ENCODE measurements around the gene SELENOI. TPM values are rescaled to one million over a fixed set of nuclear protein-coding genes. Genes with fewer than 3 reads are reported as not detected.

Gene SELENOI
- total RNA-seq, 1 donor: 11.6 TPM

GRCh38 chr2:26314243-26314642 lies 31.7 kb upstream of the SELENOI start:
- no peak overlapping the region for H2AFZ ChIP-seq (ENCODE audit: low read length)
- no peaks in the 10 kb centered on the region for H3K9me3 ChIP-seq (ENCODE audit: low read depth, low read length)
- TF ChIP-seq CTCF (IDR thresholded peaks at IDR 0.05; ENCODE audit: extremely low read depth, low read depth, low read length): no peak
- H3K79me2 ChIP-seq (ENCODE audit: insufficient read depth, low read length): no peaks in the 10 kb centered on the region
- H3K27ac ChIP-seq (ENCODE audit: low read depth, low read length): no peak overlapping the region
- H4K20me1 ChIP-seq (ENCODE audit: insufficient read depth, low read length): no peaks in the 10 kb centered on the region
- H3K4me3 ChIP-seq (ENCODE audit: insufficient read depth, low read length): no peak overlapping the region
- H3K27me3 ChIP-seq (ENCODE audit: insufficient read depth, low read length): peaks cover 16% of the 10 kb centered on the region
- DNase-seq (ENCODE audit: insufficient read length, low spot score, missing footprints): no peak
- no peaks in the 10 kb centered on the region for H3K36me3 ChIP-seq (ENCODE audit: insufficient read depth, low read length)
- H3K4me2 ChIP-seq (ENCODE audit: insufficient read depth, low read length): no peak overlapping the region
- no peaks in the 10 kb centered on the region for H3K4me1 ChIP-seq (ENCODE audit: insufficient read depth, low read length)

- Histone ChIP-seq H3K4me2 (ENCODE audit: insufficient read depth, low read length) (no peak overlapping the region), H3K9me3 (ENCODE audit: low read depth, low read length) (no peaks in the 10 kb centered on the region), H3K27ac (ENCODE audit: low read depth, low read length) (no peak overlapping the region), H4K20me1 (ENCODE audit: insufficient read depth, low read length) (no peaks in the 10 kb centered on the region), H3K36me3 (ENCODE audit: insufficient read depth, low read length) (no peaks in the 10 kb centered on the region), H3K79me2 (ENCODE audit: insufficient read depth, low read length) (no peaks in the 10 kb centered on the region), H3K27me3 (ENCODE audit: insufficient read depth, low read length) (peaks cover 19% of the 10 kb centered on the region), H3K4me3 (ENCODE audit: insufficient read depth, low read length) (no peak overlapping the region), H2AFZ (ENCODE audit: low read length) (no peak overlapping the region), H3K4me1 (ENCODE audit: insufficient read depth, low read length) (no peaks in the 10 kb centered on the region)
- DNase-seq (ENCODE audit: insufficient read length, low spot score, missing footprints): no peak
- peak; percentile 37 for TF ChIP-seq CTCF (IDR thresholded peaks at IDR 0.05; ENCODE audit: extremely low read depth, low read depth, low read length)
Observed at GRCh38 chr2:26316041-26316440, 29.9 kb upstream of the SELENOI start.

GRCh38 chr2:26316845-26317244 lies 29.1 kb upstream of the SELENOI start:
- H3K36me3 ChIP-seq (ENCODE audit: insufficient read depth, low read length): no peaks in the 10 kb centered on the region
- H2AFZ ChIP-seq (ENCODE audit: low read length): no peak overlapping the region
- TF ChIP-seq CTCF (IDR thresholded peaks at IDR 0.05; ENCODE audit: extremely low read depth, low read depth, low read length): no peak
- H3K79me2 ChIP-seq (ENCODE audit: insufficient read depth, low read length): no peaks in the 10 kb centered on the region
- H3K27me3 ChIP-seq (ENCODE audit: insufficient read depth, low read length): peaks cover 24% of the 10 kb centered on the region
- H3K4me2 ChIP-seq (ENCODE audit: insufficient read depth, low read length): no peak overlapping the region
- no peak overlapping the region for H3K27ac ChIP-seq (ENCODE audit: low read depth, low read length)
- H3K4me1 ChIP-seq (ENCODE audit: insufficient read depth, low read length): no peaks in the 10 kb centered on the region
- H3K9me3 ChIP-seq (ENCODE audit: low read depth, low read length): no peaks in the 10 kb centered on the region
- DNase-seq (ENCODE audit: insufficient read length, low spot score, missing footprints): no peak
- no peaks in the 10 kb centered on the region for H4K20me1 ChIP-seq (ENCODE audit: insufficient read depth, low read length)
- H3K4me3 ChIP-seq (ENCODE audit: insufficient read depth, low read length): no peak overlapping the region

GRCh38 chr2:26317377-26318105 lies 28.4 kb upstream of the SELENOI start:
- no peak for DNase-seq (ENCODE audit: insufficient read length, low spot score, missing footprints)
- no peak overlapping the region for H3K4me2 ChIP-seq (ENCODE audit: insufficient read depth, low read length)
- no peak overlapping the region for H3K4me3 ChIP-seq (ENCODE audit: insufficient read depth, low read length)
- H4K20me1 ChIP-seq (ENCODE audit: insufficient read depth, low read length): no peaks in the 10 kb centered on the region
- TF ChIP-seq CTCF (IDR thresholded peaks at IDR 0.05; ENCODE audit: extremely low read depth, low read depth, low read length): no peak
- H3K36me3 ChIP-seq (ENCODE audit: insufficient read depth, low read length): no peaks in the 10 kb centered on the region
- H3K27ac ChIP-seq (ENCODE audit: low read depth, low read length): no peak overlapping the region
- H2AFZ ChIP-seq (ENCODE audit: low read length): no peak overlapping the region
- no peaks in the 10 kb centered on the region for H3K79me2 ChIP-seq (ENCODE audit: insufficient read depth, low read length)
- H3K4me1 ChIP-seq (ENCODE audit: insufficient read depth, low read length): no peaks in the 10 kb centered on the region
- H3K27me3 ChIP-seq (ENCODE audit: insufficient read depth, low read length): peaks cover 24% of the 10 kb centered on the region
- H3K9me3 ChIP-seq (ENCODE audit: low read depth, low read length): no peaks in the 10 kb centered on the region

All from osteoblast (primary cell).